H9 (cell line): ENCODE data around the gene YWHAQ. TPM values are rescaled to one million over a fixed set of nuclear protein-coding genes. Genes with fewer than 3 reads are reported as not detected.

Experiments used
- DNase-seq: peaks from one replicate; pipeline ENCODE4 v3.0.0-alpha.2; 2017
- H2AFZ ChIP-seq: one replicate; pipeline ENCODE4 v1.6.1; 2013; ENCODE audit warnings: mild to moderate bottlenecking, low read length, control low read depth, moderate library complexity
- H2AK5ac ChIP-seq: 2 replicates; pipeline ENCODE4 v1.6.1; 2013; ENCODE audit warnings: low read length, control low read depth, mixed read lengths; ENCODE audit not compliant: insufficient read length
- H2BK120ac ChIP-seq: one replicate; pipeline ENCODE4 v1.6.1; 2013; ENCODE audit warnings: low read depth, mild to moderate bottlenecking, low read length, control low read depth, inconsistent platforms; ENCODE audit not compliant: poor library complexity, severe bottlenecking
- H2BK12ac ChIP-seq: 2 replicates; pipeline ENCODE4 v1.6.1; 2013; ENCODE audit warnings: low read length, control low read depth, mixed read lengths, low read depth; ENCODE audit not compliant: insufficient read length
- H2BK15ac ChIP-seq: 2 replicates; pipeline ENCODE4 v1.6.1; 2013; ENCODE audit warnings: low read depth, low read length, control low read depth
- H2BK20ac ChIP-seq: one replicate; pipeline ENCODE4 v1.6.1; 2013; ENCODE audit warnings: low read depth, mild to moderate bottlenecking, low read length, control low read depth, inconsistent platforms; ENCODE audit not compliant: poor library complexity, severe bottlenecking
- H2BK5ac ChIP-seq: 2 replicates; pipeline ENCODE4 v1.6.1; 2013; ENCODE audit warnings: low read length, control low read depth, mixed read lengths; ENCODE audit not compliant: insufficient read length
- H3K14ac ChIP-seq: 2 replicates; pipeline ENCODE4 v1.6.1; 2013; ENCODE audit warnings: low read length, control low read depth; ENCODE audit not compliant: insufficient read depth
- H3K18ac ChIP-seq: 2 replicates; pipeline ENCODE4 v1.6.1; 2013; ENCODE audit warnings: low read depth, mild to moderate bottlenecking, mixed read lengths, low read length, control low read depth; ENCODE audit not compliant: insufficient read length
- H3K23ac ChIP-seq: 2 replicates; pipeline ENCODE4 v1.6.1; 2013; ENCODE audit warnings: low read length, control low read depth, mixed read lengths, low read depth; ENCODE audit not compliant: insufficient read length
- H3K23me2 ChIP-seq: 2 replicates; pipeline ENCODE4 v1.6.1; 2013; ENCODE audit warnings: low read depth, mild to moderate bottlenecking, mixed read lengths, low read length, control low read depth; ENCODE audit not compliant: insufficient read length, poor library complexity, severe bottlenecking
- H3K27ac ChIP-seq: 2 replicates; pipeline ENCODE4 v1.5.1; 2013; ENCODE audit warnings: low read length, control low read depth, mixed read lengths, low read depth; ENCODE audit not compliant: insufficient read length
- H3K27me3 ChIP-seq: 2 replicates; pipeline ENCODE4 v1.6.1; 2013; ENCODE audit warnings: low read length, control low read depth, inconsistent platforms; ENCODE audit not compliant: insufficient read depth
- H3K4ac ChIP-seq: 2 replicates; pipeline ENCODE4 v1.6.1; 2013; ENCODE audit warnings: low read depth, mild to moderate bottlenecking, control low read depth, inconsistent platforms, low read length, moderate library complexity
- H3K4me1 ChIP-seq: 2 replicates; pipeline ENCODE4 v1.6.1; 2013; ENCODE audit warnings: low read length, control low read depth, inconsistent platforms; ENCODE audit not compliant: insufficient read depth
- H3K4me2 ChIP-seq: 2 replicates; pipeline ENCODE4 v1.6.1; 2013; ENCODE audit warnings: low read length, control low read depth, mixed read lengths; ENCODE audit not compliant: insufficient read length, insufficient read depth
- H3K56ac ChIP-seq: 2 replicates; pipeline ENCODE4 v1.6.1; 2013; ENCODE audit warnings: low read depth, mild to moderate bottlenecking, mixed read lengths, low read length, control low read depth; ENCODE audit not compliant: insufficient read length
- H3K79me1 ChIP-seq: 2 replicates; pipeline ENCODE4 v1.6.1; 2013; ENCODE audit warnings: low read depth, mild to moderate bottlenecking, moderate library complexity, low read length, control low read depth, inconsistent platforms; ENCODE audit not compliant: insufficient read depth, poor library complexity, severe bottlenecking
- H3K79me2 ChIP-seq: 2 replicates; pipeline ENCODE4 v1.6.1; 2013; ENCODE audit warnings: low read length, control low read depth, inconsistent platforms; ENCODE audit not compliant: insufficient read depth
- H3K9ac ChIP-seq: 2 replicates; pipeline ENCODE4 v1.6.1; 2013; ENCODE audit warnings: low read length, control low read depth, mixed read lengths; ENCODE audit not compliant: insufficient read length; ENCODE audit errors: extremely low read depth
- H3K9me3 ChIP-seq: one replicate; pipeline ENCODE4 v1.6.1; 2013; ENCODE audit warnings: low read depth, low read length, inconsistent platforms; ENCODE audit not compliant: control insufficient read depth
- H3T11ph ChIP-seq: one replicate; pipeline ENCODE4 v1.6.1; 2013; ENCODE audit warnings: mild to moderate bottlenecking, low read length, control low read depth, inconsistent platforms
- H4K20me1 ChIP-seq: one replicate; pipeline ENCODE4 v1.6.1; 2013; ENCODE audit not compliant: control insufficient read depth, insufficient read length, insufficient read depth
- H4K5ac ChIP-seq: 2 replicates; pipeline ENCODE4 v1.6.1; 2013; ENCODE audit warnings: low read depth, mild to moderate bottlenecking, mixed read lengths, low read length, control low read depth; ENCODE audit not compliant: insufficient read length
- H4K8ac ChIP-seq: replicated peaks from 2 replicates; pipeline ENCODE4 v1.6.1; 2013; ENCODE audit warnings: low read length, control low read depth, mixed read lengths, low read depth; ENCODE audit not compliant: insufficient read length
- H4K91ac ChIP-seq: 2 replicates; pipeline ENCODE4 v1.6.1; 2013; ENCODE audit warnings: low read depth, mild to moderate bottlenecking, moderate library complexity, mixed read lengths, low read length, control low read depth; ENCODE audit not compliant: insufficient read length
- H3K27ac Mint-ChIP-seq, 3 experiments: 2 replicates in 2 of 3; 3 replicates in 1 of 3; pipeline ENCODE4 v1.8.0; 2020 to 2021; ENCODE audit warnings: mixed read lengths in 3 of 3, mild to moderate bottlenecking in 1 of 3, moderate library complexity in 1 of 3
- H3K27me3 Mint-ChIP-seq: 2 replicates; pipeline ENCODE4 v1.8.0; 2021; ENCODE audit warnings: low read depth, mild to moderate bottlenecking, moderate library complexity, mixed read lengths
- H3K36me3 Mint-ChIP-seq, 3 experiments: 2 replicates in 2 of 3; 3 replicates in 1 of 3; pipeline ENCODE4 v1.8.0; 2020 to 2021; ENCODE audit warnings: low read depth in 3 of 3, mixed read lengths in 3 of 3; ENCODE audit not compliant: insufficient read depth in 1 of 3
- H3K4me1 Mint-ChIP-seq, 2 experiments: 2 replicates each; pipeline ENCODE4 v1.8.0; 2020; ENCODE audit warnings: mixed read lengths in 2 of 2
- H3K4me3 Mint-ChIP-seq, 2 experiments: 2 replicates in 1 of 2; 3 replicates in 1 of 2; pipeline ENCODE4 v1.8.0; 2020 to 2021; ENCODE audit warnings: mild to moderate bottlenecking in 2 of 2, mixed read lengths in 2 of 2, moderate library complexity in 1 of 2
- H3K9me3 Mint-ChIP-seq, 2 experiments: 2 replicates in 1 of 2; 3 replicates in 1 of 2; pipeline ENCODE4 v1.8.0; 2020; ENCODE audit warnings: mild to moderate bottlenecking in 2 of 2, mixed read lengths in 2 of 2, moderate library complexity in 1 of 2
- WGBS: extraction: QIAGEN DNeasy Blood & Tissue Kit; methylation state at CpG from one replicate; pipeline ENCODE4 v1.1.7; 2013; ENCODE audit warnings: missing lambda C conversion rate, low lambda C conversion rate, mixed read lengths; ENCODE audit not compliant: insufficient read length; ENCODE audit errors: extremely low coverage; 5-methylcytosine and 5-hydroxymethylcytosine counted together
- total RNA-seq: library from RNA; stranded (reverse); gene quantifications from 2 replicates; pipeline ENCODE4 v1.2.1, GENCODE V29; 2021
- TF ChIP-seq, protein P1 (sequence below): fragments of 200-600 bp; sonication (generic); conservative IDR thresholded peaks from 3 replicates; pipeline ENCODE4 v1.8.0; 2021; ENCODE audit warnings: antibody characterized with exemption, mild to moderate bottlenecking

YWHAQ gene
- total RNA-seq, 1 experiment from 2014 or later: 374 TPM

DNA sequence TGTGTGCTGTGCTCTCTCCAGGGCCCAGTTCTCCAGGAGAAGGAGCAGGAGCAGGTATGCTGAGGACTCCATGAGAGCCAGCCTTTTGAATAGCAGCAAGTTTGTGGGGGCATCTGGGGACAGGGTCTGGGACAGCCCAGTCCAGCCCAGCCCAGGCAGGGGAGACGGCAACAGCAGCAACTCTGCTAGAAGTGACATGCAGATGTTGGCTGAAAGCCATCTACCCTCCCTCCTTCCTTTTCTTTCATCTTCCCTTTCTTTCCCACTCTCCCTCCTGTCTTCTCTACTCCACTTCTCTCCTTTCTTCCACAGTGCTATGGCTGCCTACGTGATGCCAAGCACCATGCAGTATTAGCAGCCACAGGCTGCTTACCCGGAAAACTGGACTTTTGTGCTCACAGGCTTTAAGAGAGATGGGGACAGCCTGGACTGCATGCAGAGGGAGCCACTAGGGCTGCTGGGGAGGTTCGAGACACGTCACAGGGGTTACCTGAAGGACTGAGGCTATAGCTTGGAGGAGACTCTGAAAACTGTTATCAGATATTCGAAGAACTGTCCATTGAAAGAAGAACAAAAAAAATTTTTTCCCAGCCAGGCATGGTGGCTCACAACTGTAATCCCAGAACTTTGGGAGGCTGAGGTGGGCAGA lies 23.8 kb upstream of the YWHAQ start:
- Mint-ChIP-seq H3K27me3 (peaks cover 10% of the 10 kb centered on the region), H3K4me3 (no peak overlapping the region), H3K9me3 (peaks cover 0 to 2% of the 10 kb centered on the region in 2 experiments; a peak in 2 of 5 replicates), H3K36me3 (no peaks in the 10 kb centered on the region; a peak in 1 of 7 replicates), H3K27ac (no peak overlapping the region), H3K4me1 (peaks cover 25 to 28% of the 10 kb centered on the region in 2 experiments)
- Histone ChIP-seq H3K27ac (no peak overlapping the region), H4K8ac (no peak overlapping the region), H2AK5ac (no peak overlapping the region), H3K79me2 (no peaks in the 10 kb centered on the region), H4K5ac (no peak overlapping the region), H3K9ac (no peak overlapping the region), H2BK12ac (no peak overlapping the region), H3K18ac (no peak overlapping the region), H3K4ac (no peak overlapping the region), H2BK15ac (no peak overlapping the region), H3K56ac (no peak overlapping the region), H4K20me1 (no peaks in the 10 kb centered on the region), H2BK120ac (no peak overlapping the region), H3K4me2 (no peak overlapping the region), H2BK20ac (no peak overlapping the region), H3K23ac (no peak overlapping the region), H3K27me3 (no peaks in the 10 kb centered on the region), H2BK5ac (no peak overlapping the region), H3K23me2 (no peaks in the 10 kb centered on the region), H3K4me1 (no peaks in the 10 kb centered on the region), H3K14ac (no peak overlapping the region), H3T11ph (no peak overlapping the region), H3K9me3 (no peaks in the 10 kb centered on the region), H3K79me1 (no peaks in the 10 kb centered on the region), H2AFZ (no peak overlapping the region), H4K91ac (no peak overlapping the region)
- no CpG with 5 or more reads among the region's 6 CpGs for WGBS
- TF ChIP-seq, protein P1, sequence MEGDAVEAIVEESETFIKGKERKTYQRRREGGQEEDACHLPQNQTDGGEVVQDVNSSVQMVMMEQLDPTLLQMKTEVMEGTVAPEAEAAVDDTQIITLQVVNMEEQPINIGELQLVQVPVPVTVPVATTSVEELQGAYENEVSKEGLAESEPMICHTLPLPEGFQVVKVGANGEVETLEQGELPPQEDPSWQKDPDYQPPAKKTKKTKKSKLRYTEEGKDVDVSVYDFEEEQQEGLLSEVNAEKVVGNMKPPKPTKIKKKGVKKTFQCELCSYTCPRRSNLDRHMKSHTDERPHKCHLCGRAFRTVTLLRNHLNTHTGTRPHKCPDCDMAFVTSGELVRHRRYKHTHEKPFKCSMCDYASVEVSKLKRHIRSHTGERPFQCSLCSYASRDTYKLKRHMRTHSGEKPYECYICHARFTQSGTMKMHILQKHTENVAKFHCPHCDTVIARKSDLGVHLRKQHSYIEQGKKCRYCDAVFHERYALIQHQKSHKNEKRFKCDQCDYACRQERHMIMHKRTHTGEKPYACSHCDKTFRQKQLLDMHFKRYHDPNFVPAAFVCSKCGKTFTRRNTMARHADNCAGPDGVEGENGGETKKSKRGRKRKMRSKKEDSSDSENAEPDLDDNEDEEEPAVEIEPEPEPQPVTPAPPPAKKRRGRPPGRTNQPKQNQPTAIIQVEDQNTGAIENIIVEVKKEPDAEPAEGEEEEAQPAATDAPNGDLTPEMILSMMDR: no peak
- DNase-seq: no peak
